ENCODE data around the gene GDE1.

DNA sequence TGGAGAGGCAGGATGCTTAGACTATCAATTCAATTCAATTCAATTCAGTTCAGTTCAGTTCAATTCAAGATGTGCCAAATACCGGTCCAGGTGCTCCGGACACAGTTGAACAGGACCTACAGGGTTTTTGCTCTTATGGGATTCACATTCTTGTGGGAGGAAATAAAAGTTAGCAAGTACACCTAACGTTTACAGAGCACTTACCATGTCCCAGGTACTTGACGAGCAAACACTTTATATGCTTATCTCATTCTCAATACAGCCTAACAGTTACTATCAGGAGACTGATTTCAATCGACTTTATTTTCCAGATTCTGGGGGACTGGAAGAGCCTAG, 467 bp upstream of the GDE1 start:
- no peak for TF ChIP-seq POLR2AphosphoS5 (IDR thresholded peaks at IDR 0.05)
- TF ChIP-seq, protein P1, sequence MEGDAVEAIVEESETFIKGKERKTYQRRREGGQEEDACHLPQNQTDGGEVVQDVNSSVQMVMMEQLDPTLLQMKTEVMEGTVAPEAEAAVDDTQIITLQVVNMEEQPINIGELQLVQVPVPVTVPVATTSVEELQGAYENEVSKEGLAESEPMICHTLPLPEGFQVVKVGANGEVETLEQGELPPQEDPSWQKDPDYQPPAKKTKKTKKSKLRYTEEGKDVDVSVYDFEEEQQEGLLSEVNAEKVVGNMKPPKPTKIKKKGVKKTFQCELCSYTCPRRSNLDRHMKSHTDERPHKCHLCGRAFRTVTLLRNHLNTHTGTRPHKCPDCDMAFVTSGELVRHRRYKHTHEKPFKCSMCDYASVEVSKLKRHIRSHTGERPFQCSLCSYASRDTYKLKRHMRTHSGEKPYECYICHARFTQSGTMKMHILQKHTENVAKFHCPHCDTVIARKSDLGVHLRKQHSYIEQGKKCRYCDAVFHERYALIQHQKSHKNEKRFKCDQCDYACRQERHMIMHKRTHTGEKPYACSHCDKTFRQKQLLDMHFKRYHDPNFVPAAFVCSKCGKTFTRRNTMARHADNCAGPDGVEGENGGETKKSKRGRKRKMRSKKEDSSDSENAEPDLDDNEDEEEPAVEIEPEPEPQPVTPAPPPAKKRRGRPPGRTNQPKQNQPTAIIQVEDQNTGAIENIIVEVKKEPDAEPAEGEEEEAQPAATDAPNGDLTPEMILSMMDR (IDR thresholded peaks at IDR 0.05): no peak

Data from prostate gland (tissue), 2 donors.